Endothelial cell of umbilical vein (primary cell): ENCODE data around the gene TPMT. TPM values are rescaled to one million over a fixed set of nuclear protein-coding genes. Genes with fewer than 3 reads are reported as not detected.

Experiments used
- BruUV-seq: library from RNA; stranded (reverse); fragments of 400-500 nt; replicated peaks from 2 replicates; lab custom pipeline; 2021; lab: Mats Ljungman, UMichigan
- CTCF ChIA-PET: fragments of 300-600, 350-600 bp; sonication (Branson Sonifier 250); formaldehyde crosslinking; loops from one replicate; lab custom pipeline; 2021; ENCODE audit warnings: antibody characterized with exemption, inconsistent platforms; lab: Charles Lee
- POLR2A ChIA-PET: fragments of 300-600, 350-600 bp; sonication (Branson Sonifier 250); formaldehyde crosslinking; loops from one replicate; lab custom pipeline; 2021; ENCODE audit warnings: antibody characterized with exemption, inconsistent platforms; lab: Charles Lee
- DNase-seq: peaks from one replicate; pipeline ENCODE4 v3.0.0-alpha.2; 2011; ENCODE audit warnings: low read depth, low spot score
- FAIRE-seq: peaks from 2 replicates; lab custom pipeline; 2011; peaks lifted over from hg19 to GRCh38; lab: Jason Lieb, UNC
- H2AFZ ChIP-seq: 2 replicates; pipeline ENCODE4 v1.6.0; 2012; ENCODE audit warnings: low read depth, low read length, control low read depth, inconsistent platforms
- H3K27ac ChIP-seq: 2 replicates; pipeline ENCODE4 v1.5.1; 2011; ENCODE audit warnings: low read depth, mild to moderate bottlenecking, control low read depth, low read length, moderate library complexity; ENCODE audit not compliant: insufficient read depth
- H3K27me3 ChIP-seq, 2 experiments: 2 replicates each; pipeline versions ENCODE4 v1.6.0 to v1.6.1; 2011; ENCODE audit warnings: low read length in 2 of 2, mixed read lengths in 1 of 2; ENCODE audit not compliant: control insufficient read depth in 2 of 2, insufficient read depth in 2 of 2
- H3K36me3 ChIP-seq, 2 experiments: 2 replicates in 1 of 2; 3 replicates in 1 of 2; pipeline ENCODE4 v1.5.1; 2011; ENCODE audit warnings: low read length in 2 of 2, mild to moderate bottlenecking in 1 of 2, moderate library complexity in 1 of 2; ENCODE audit not compliant: control insufficient read depth in 2 of 2, insufficient read depth in 2 of 2; ENCODE audit errors: extremely low read depth in 1 of 2
- H3K4me1 ChIP-seq: 3 replicates; pipeline ENCODE4 v1.5.1; 2011; ENCODE audit warnings: mild to moderate bottlenecking, low read length; ENCODE audit not compliant: control insufficient read depth, insufficient read depth; ENCODE audit errors: extremely low read depth
- H3K4me2 ChIP-seq: 2 replicates; pipeline ENCODE4 v1.6.1; 2011; ENCODE audit warnings: low read length, control low read depth, mixed read lengths; ENCODE audit not compliant: insufficient read depth
- H3K4me3 ChIP-seq, 3 experiments: fragments of 200-600 bp in 1 of 3; sonication (generic), shearing (Covaris generic) in 1 of 3; replicated peaks in 1 of 3; 2 replicates each; pipeline ENCODE4 v1.5.1; 2011 to 2016; ENCODE audit warnings: control low read depth in 3 of 3, low read length in 3 of 3, mild to moderate bottlenecking in 2 of 3, inconsistent platforms in 1 of 3, low read depth in 1 of 3, moderate library complexity in 1 of 3; ENCODE audit not compliant: insufficient read depth in 1 of 3
- H3K79me2 ChIP-seq: 2 replicates; pipeline ENCODE4 v1.6.0; 2012; ENCODE audit warnings: low read length, inconsistent platforms; ENCODE audit not compliant: control insufficient read depth, insufficient read depth
- H3K9ac ChIP-seq: replicated peaks from 2 replicates; pipeline ENCODE3; 2011; ENCODE audit warnings: low read length, control low read depth; ENCODE audit not compliant: insufficient read depth; ENCODE audit errors: extremely low read depth
- H3K9me1 ChIP-seq: replicated peaks from 3 replicates; pipeline ENCODE4 v1.6.0; 2011; ENCODE audit warnings: mild to moderate bottlenecking, low read length; ENCODE audit not compliant: control insufficient read depth, insufficient read depth; ENCODE audit errors: extremely low read depth
- H3K9me3 ChIP-seq: replicated peaks from 2 replicates; pipeline ENCODE4 v1.5.1; 2012; ENCODE audit warnings: low read length, inconsistent platforms; ENCODE audit not compliant: control insufficient read depth, insufficient read depth
- H4K20me1 ChIP-seq: replicated peaks from 2 replicates; pipeline ENCODE3; 2011; ENCODE audit warnings: mild to moderate bottlenecking, low read length; ENCODE audit not compliant: control insufficient read depth, insufficient read depth; ENCODE audit errors: extremely low read depth
- CTCF ChIP-seq, 2 donors: IDR thresholded peaks; 1 replicate in 1 of 2; 2 replicates in 1 of 2; pipeline ENCODE4 v1.5.1; 2011; ENCODE audit warnings: low read length in 2 of 2, mild to moderate bottlenecking in 2 of 2, moderate library complexity in 2 of 2, control low read depth in 1 of 2, inconsistent platforms in 1 of 2, low read depth in 1 of 2; ENCODE audit not compliant: insufficient read depth in 1 of 2; ENCODE audit errors: extremely low read depth in 1 of 2
- EZH2 ChIP-seq: IDR thresholded peaks from 2 replicates; pipeline ENCODE4 v1.6.1; 2012; ENCODE audit warnings: borderline replicate concordance, low read depth, mild to moderate bottlenecking, moderate library complexity, low read length, inconsistent platforms; ENCODE audit not compliant: severe bottlenecking
- FOS ChIP-seq: IDR thresholded peaks from 2 replicates; pipeline ENCODE4 v1.6.1; 2011; ENCODE audit warnings: mild to moderate bottlenecking, low read length, moderate library complexity, borderline replicate concordance; ENCODE audit not compliant: insufficient read depth
- GATA2 ChIP-seq: IDR thresholded peaks from 2 replicates; pipeline ENCODE4 v1.7.0; 2011; ENCODE audit warnings: low read depth, mild to moderate bottlenecking, moderate library complexity, mixed read lengths, low read length; ENCODE audit not compliant: insufficient read length, insufficient read depth
- JUN ChIP-seq: IDR thresholded peaks from 2 replicates; pipeline ENCODE4 v1.6.1; 2011; ENCODE audit warnings: borderline replicate concordance, low read depth; ENCODE audit not compliant: insufficient read length, insufficient read depth
- MAX ChIP-seq: IDR thresholded peaks from 2 replicates; pipeline ENCODE4 v1.6.1; 2011; ENCODE audit not compliant: insufficient read depth, insufficient read length
- MYC ChIP-seq: IDR thresholded peaks from one replicate; pipeline ENCODE4 v1.6.1; 2011; ENCODE audit warnings: mild to moderate bottlenecking, low read depth, low read length
- POLR2A ChIP-seq: IDR thresholded peaks from 2 replicates; pipeline ENCODE4 v1.6.1; 2012; ENCODE audit warnings: low read depth, mild to moderate bottlenecking, control low read depth, low read length
- POLR2AphosphoS5 ChIP-seq: IDR thresholded peaks from 2 replicates; pipeline ENCODE4 v1.6.1; 2012; ENCODE audit warnings: low read depth, mild to moderate bottlenecking, control low read depth, low read length, moderate library complexity; ENCODE audit not compliant: insufficient read depth
- dilution Hi-C: fragments of 300-500 bp; cut with MboI; formaldehyde crosslinking; loops from one replicate; pipeline ENCODE4 v1.15.0; 2019; ENCODE audit warnings: low sequenced_read_pairs; ENCODE audit not compliant: extremely low pct_ligation_motif_present
- intact Hi-C: fragments of 100-400 bp; cut with micrococcal nuclease; formaldehyde crosslinking; loops from one replicate; pipeline ENCODE4 v1.10.0; 2022
- polyA plus RNA-seq, 4 experiments: library from polyadenylated mRNA; depleted of rRNA in 3 of 4; stranded (reverse) in 3 of 4; unstranded in 1 of 4; fragments of >200 nt; gene quantifications; 2 replicates each; pipeline versions ENCODE4 v1.2.1 to v1.2.3, GENCODE V29; 2011 to 2012; ENCODE audit warnings: missing spikeins in 1 of 4
- total RNA-seq: library from RNA; stranded (reverse); gene quantifications from 2 replicates; pipeline ENCODE4 v1.2.3, GENCODE V29; 2021

TPMT gene
- total and polyA plus RNA-seq, 2 donors (not counting 3 experiments of a cell fraction or from before 2014, with no cell fraction given), result 6.5 to 11.1 TPM

GRCh38 chr6:18148304-18149025, 6.4 kb downstream of the TPMT start:
- TF ChIP-seq JUN, result peak; percentile 44
- no peak for TF ChIP-seq MAX
- no peak for TF ChIP-seq EZH2
- intact Hi-C loops (no loop called here), dilution Hi-C loops (no loop called here)
- no peak overlapping the region for H2AFZ ChIP-seq
- H3K9me1 ChIP-seq, result no peaks in the 10 kb centered on the region
- H4K20me1 ChIP-seq, result no peaks in the 10 kb centered on the region
- no peaks in the 10 kb centered on the region for H3K79me2 ChIP-seq
- H3K9me3 ChIP-seq, result no peaks in the 10 kb centered on the region
- DNase-seq (no peak), FAIRE-seq (no peak)
- H3K36me3 ChIP-seq, result no peaks in the 10 kb centered on the region
- H3K27ac ChIP-seq, result no peak overlapping the region
- no peak overlapping the region for H3K4me3 ChIP-seq
- no TSS peak for BruUV-seq
- no peak overlapping the region for H3K9ac ChIP-seq
- peaks cover 7% of the 10 kb centered on the region for H3K4me1 ChIP-seq
- H3K27me3 ChIP-seq, result no peaks in the 10 kb centered on the region
- ChIA-PET CTCF (no interaction called here), POLR2A (no interaction called here)
- H3K4me2 ChIP-seq, result no peak overlapping the region

DNA sequence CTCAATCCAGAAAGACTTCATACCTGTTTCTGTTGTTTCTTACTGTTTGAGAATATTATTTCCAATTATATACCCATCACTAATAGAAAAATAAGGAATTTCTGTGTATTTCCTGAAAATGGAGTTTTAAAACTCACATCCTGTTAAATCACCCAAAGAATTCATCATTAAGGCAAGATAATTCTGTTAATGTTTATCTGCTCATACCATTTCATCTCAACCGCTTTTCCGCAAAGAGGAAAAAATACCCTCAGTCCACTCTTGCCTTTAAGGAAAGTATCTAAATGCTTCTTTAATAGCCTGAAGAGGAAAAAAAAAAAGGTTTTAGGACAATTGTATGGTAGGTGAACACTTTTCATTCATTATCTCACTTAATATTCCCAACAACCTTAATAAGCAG, 7.3 kb downstream of the TPMT start:
- dilution Hi-C loops, result no loop called here
- POLR2A ChIA-PET, result no interaction called here
- H3K4me2 ChIP-seq, result no peak overlapping the region

More for the DNA sequence above, 7.3 kb downstream of the TPMT start:
- Histone ChIP-seq H3K9me1 (no peaks in the 10 kb centered on the region), H4K20me1 (no peaks in the 10 kb centered on the region), H3K27me3 (no peaks in the 10 kb centered on the region), H3K36me3 (no peaks in the 10 kb centered on the region), H2AFZ (no peak overlapping the region), H3K27ac (no peak overlapping the region), H3K4me3 (no peak overlapping the region), H3K9ac (no peak overlapping the region), H3K9me3 (no peaks in the 10 kb centered on the region), H3K79me2 (no peaks in the 10 kb centered on the region), H3K4me1 (no peaks in the 10 kb centered on the region)
- CTCF ChIA-PET, result interaction anchor here (1.1 to 1.2 kb wide), 2 partner anchors 9 to 13 kb away, joined by 3 to 5 read pairs; no protein-coding TSS in a partner anchor
- no TSS peak for BruUV-seq
- DNase-seq (no peak), FAIRE-seq (no peak)
- intact Hi-C loops, result no loop called here
- no peak for TF ChIP-seq JUN
- TF ChIP-seq MAX, result no peak
- TF ChIP-seq POLR2AphosphoS5, result no peak
- TF ChIP-seq MYC, result no peak
- TF ChIP-seq EZH2, result no peak
- TF ChIP-seq FOS, result no peak
- TF ChIP-seq POLR2A, result no peak
- TF ChIP-seq GATA2, result no peak
- TF ChIP-seq CTCF (IDR thresholded peaks at IDR 0.05; ENCODE audit: extremely low read depth in 1 of 2, insufficient read depth in 1 of 2, low read depth in 1 of 2, low read length in 2 of 2), result no peak
